Smooth muscle cell (in vitro differentiated cells): ENCODE measurements around the gene DOK7. TPM values are rescaled to one million over a fixed set of nuclear protein-coding genes. Genes with fewer than 3 reads are reported as not detected.

Source experiments
- DNase-seq: peaks from one replicate; lab custom pipeline; 2025; ENCODE audit not compliant: unreplicated experiment; lab: John Stamatoyannopoulos, UW
- H2AFZ ChIP-seq: fragments of 200-600 bp; sonication (generic); 2 replicates; pipeline ENCODE4 v1.6.0; 2016; ENCODE audit warnings: antibody characterized with exemption, low read depth, mild to moderate bottlenecking
- H3F3A ChIP-seq: fragments of 200-600 bp; sonication (generic); 2 replicates; pipeline ENCODE4 v1.6.0; 2017; ENCODE audit warnings: antibody characterized with exemption, low read depth
- H3K27ac ChIP-seq: fragments of 200-600 bp; sonication (generic); 2 replicates; pipeline ENCODE4 v1.5.1; 2016; ENCODE audit warnings: low read depth, mild to moderate bottlenecking
- H3K27me3 ChIP-seq: fragments of 200-600 bp; sonication (generic); 2 replicates; pipeline ENCODE4 v1.6.1; 2016; ENCODE audit warnings: low read depth, mild to moderate bottlenecking
- H3K36me3 ChIP-seq: fragments of 200-600 bp; sonication (generic); 2 replicates; pipeline ENCODE4 v1.5.1; 2016; ENCODE audit warnings: low read depth
- H3K4me1 ChIP-seq: fragments of 200-600 bp; sonication (generic); 2 replicates; pipeline ENCODE4 v1.5.1; 2016; ENCODE audit warnings: low read depth
- H3K4me2 ChIP-seq: fragments of 200-600 bp; sonication (generic); 2 replicates; pipeline ENCODE4 v1.6.0; 2016; ENCODE audit warnings: mild to moderate bottlenecking
- H3K4me3 ChIP-seq: fragments of 200-600 bp; sonication (generic); 2 replicates; pipeline ENCODE4 v1.5.1; 2016; ENCODE audit warnings: mild to moderate bottlenecking
- H3K79me2 ChIP-seq: fragments of 200-600 bp; sonication (generic); 2 replicates; pipeline ENCODE4 v1.6.0; 2016; ENCODE audit warnings: low read depth, mild to moderate bottlenecking
- H3K9ac ChIP-seq: fragments of 200-600 bp; sonication (generic); 2 replicates; pipeline ENCODE4 v1.6.0; 2016; ENCODE audit warnings: low read depth
- H3K9me3 ChIP-seq: fragments of 200-600 bp; sonication (generic); replicated peaks from 2 replicates; pipeline ENCODE4 v1.5.1; 2016; ENCODE audit warnings: low read depth
- H4K20me1 ChIP-seq: fragments of 200-600 bp; sonication (generic); 2 replicates; pipeline ENCODE4 v1.6.0; 2016; ENCODE audit warnings: low read depth
- WGBS: methylation state at CpG from one replicate; pipeline ENCODE4 v1.1.7; 2016; ENCODE audit warnings: low lambda C conversion rate; 5-methylcytosine and 5-hydroxymethylcytosine counted together
- polyA plus RNA-seq: library from polyadenylated mRNA; unstranded; fragments of >200 nt; fragmentation: Nextera tagmentation; extraction: Ambion mirVana; gene quantifications from 2 replicates; pipeline ENCODE4 v1.2.1, GENCODE V29; 2016
- total RNA-seq: library from RNA; depleted of rRNA; stranded (reverse); fragments of >200 nt; gene quantifications from 2 replicates; pipeline ENCODE4 v1.2.3, GENCODE V29; 2014
- TF ChIP-seq, protein P1 (sequence below): fragments of 200-600 bp; sonication (generic); IDR thresholded peaks from 2 replicates; pipeline ENCODE4 v1.5.1; 2017; ENCODE audit warnings: borderline replicate concordance, mild to moderate bottlenecking, antibody characterized with exemption; ENCODE audit not compliant: insufficient read depth, poor library complexity, severe bottlenecking

Gene DOK7
- total and polyA plus RNA-seq, 2 experiments from 2014 or later = not detected

DNA sequence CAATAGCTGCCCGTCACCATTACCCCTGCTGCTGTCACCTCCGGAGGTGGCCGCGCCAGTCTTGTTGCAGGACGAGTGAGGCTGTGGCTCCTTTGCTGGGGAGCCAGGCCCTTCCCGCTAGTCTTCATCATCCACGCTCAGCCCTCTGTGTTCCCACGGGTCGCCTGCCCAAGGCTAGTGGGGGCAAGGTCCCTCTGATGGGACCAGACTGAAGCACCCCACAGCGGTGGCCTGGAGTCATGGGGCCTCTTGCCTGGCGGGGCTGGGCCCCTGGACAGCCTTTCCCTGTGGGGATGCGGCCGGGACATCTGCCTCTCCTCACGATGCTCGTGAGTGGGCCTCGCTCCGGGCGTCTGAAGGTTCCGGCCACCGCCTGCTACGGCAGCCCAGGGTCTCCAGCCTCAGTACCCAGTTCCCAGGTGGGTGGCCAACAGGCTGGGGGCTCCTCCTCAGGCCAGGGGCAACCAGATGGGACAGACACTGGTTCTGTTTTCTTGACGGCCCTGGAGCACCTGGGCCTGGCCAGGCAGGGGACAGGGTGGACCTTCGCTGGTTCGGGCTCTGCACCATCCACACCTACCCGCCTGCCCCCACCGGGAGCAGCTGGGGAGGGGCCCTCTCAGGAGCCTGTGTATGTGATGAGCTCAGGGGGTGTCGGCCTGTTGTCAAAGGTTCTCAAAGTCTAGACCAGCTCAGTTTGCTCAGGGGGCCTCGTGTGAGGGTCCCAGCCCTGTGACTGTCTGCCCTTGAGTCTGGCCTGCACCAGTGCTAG is 32.3 kb downstream of the DOK7 start:
- Histone ChIP-seq H3K9ac (no peak overlapping the region), H3K27ac (no peak overlapping the region), H3K36me3 (no peaks in the 10 kb centered on the region), H2AFZ (no peak overlapping the region), H3K9me3 (no peaks in the 10 kb centered on the region), H4K20me1 (peaks cover 43% of the 10 kb centered on the region), H3K27me3 (no peaks in the 10 kb centered on the region), H3K4me3 (no peak overlapping the region), H3K4me1 (peaks cover 17% of the 10 kb centered on the region), H3F3A (no peaks in the 10 kb centered on the region), H3K79me2 (no peaks in the 10 kb centered on the region), H3K4me2 (no peak overlapping the region)
- DNase-seq = no peak
- TF ChIP-seq, protein P1, sequence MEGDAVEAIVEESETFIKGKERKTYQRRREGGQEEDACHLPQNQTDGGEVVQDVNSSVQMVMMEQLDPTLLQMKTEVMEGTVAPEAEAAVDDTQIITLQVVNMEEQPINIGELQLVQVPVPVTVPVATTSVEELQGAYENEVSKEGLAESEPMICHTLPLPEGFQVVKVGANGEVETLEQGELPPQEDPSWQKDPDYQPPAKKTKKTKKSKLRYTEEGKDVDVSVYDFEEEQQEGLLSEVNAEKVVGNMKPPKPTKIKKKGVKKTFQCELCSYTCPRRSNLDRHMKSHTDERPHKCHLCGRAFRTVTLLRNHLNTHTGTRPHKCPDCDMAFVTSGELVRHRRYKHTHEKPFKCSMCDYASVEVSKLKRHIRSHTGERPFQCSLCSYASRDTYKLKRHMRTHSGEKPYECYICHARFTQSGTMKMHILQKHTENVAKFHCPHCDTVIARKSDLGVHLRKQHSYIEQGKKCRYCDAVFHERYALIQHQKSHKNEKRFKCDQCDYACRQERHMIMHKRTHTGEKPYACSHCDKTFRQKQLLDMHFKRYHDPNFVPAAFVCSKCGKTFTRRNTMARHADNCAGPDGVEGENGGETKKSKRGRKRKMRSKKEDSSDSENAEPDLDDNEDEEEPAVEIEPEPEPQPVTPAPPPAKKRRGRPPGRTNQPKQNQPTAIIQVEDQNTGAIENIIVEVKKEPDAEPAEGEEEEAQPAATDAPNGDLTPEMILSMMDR = no peak
- 87% methylated on average over 28 of the region's 28 CpGs for WGBS

GRCh38 chr4:3496021-3496420 is 32.9 kb downstream of the DOK7 start:
- Histone ChIP-seq H3K36me3 (no peaks in the 10 kb centered on the region), H3K9me3 (no peaks in the 10 kb centered on the region), H4K20me1 (peaks cover 49% of the 10 kb centered on the region), H3K27me3 (no peaks in the 10 kb centered on the region), H3K27ac (no peak overlapping the region), H3F3A (no peaks in the 10 kb centered on the region), H3K4me3 (no peak overlapping the region), H2AFZ (no peak overlapping the region), H3K79me2 (no peaks in the 10 kb centered on the region), H3K4me1 (peaks cover 17% of the 10 kb centered on the region), H3K9ac (no peak overlapping the region), H3K4me2 (no peak overlapping the region)
- DNase-seq = no peak
- TF ChIP-seq, protein P1 = no peak
- 78% methylated on average over 6 of the region's 14 CpGs for WGBS

- Histone ChIP-seq H2AFZ (no peak overlapping the region), H3K36me3 (no peaks in the 10 kb centered on the region), H3F3A (no peaks in the 10 kb centered on the region), H3K27ac (no peak overlapping the region), H3K79me2 (no peaks in the 10 kb centered on the region), H3K4me2 (no peak overlapping the region), H3K9ac (no peak overlapping the region), H3K4me3 (no peak overlapping the region), H3K4me1 (peaks cover 11% of the 10 kb centered on the region), H3K9me3 (no peaks in the 10 kb centered on the region), H4K20me1 (peaks cover 60% of the 10 kb centered on the region), H3K27me3 (no peaks in the 10 kb centered on the region)
- DNase-seq = no peak
- TF ChIP-seq, protein P1 = no peak
- 85% methylated on average over 5 of the region's 6 CpGs for WGBS
Measured at GRCh38 chr4:3497095-3497494, 34.0 kb downstream of the DOK7 start.
